ENCODE results near the gene LINC01488. TPM values are rescaled to one million over a fixed set of nuclear protein-coding genes. Genes with fewer than 3 reads are reported as not detected.

LINC01488 gene
- total RNA-seq, 1 experiment from 2014 or later: not detected

GRCh38 chr11:69525516-69526452 is 44.3 kb downstream of the LINC01488 start:
- Mint-ChIP-seq H3K4me1 (ENCODE audit: low read depth, unreplicated experiment) (peaks cover 5% of the 10 kb centered on the region), H3K27ac (ENCODE audit: unreplicated experiment) (no peak overlapping the region), H3K36me3 (ENCODE audit: insufficient read depth, unreplicated experiment) (no peaks in the 10 kb centered on the region), H3K4me3 (ENCODE audit: unreplicated experiment) (no peak overlapping the region), H3K27me3 (ENCODE audit: insufficient read depth, unreplicated experiment) (no peaks in the 10 kb centered on the region), H3K9me3 (ENCODE audit: unreplicated experiment) (no peaks in the 10 kb centered on the region)
- ChIA-PET POLR2A (no interaction called here), CTCF (no interaction called here)
- Histone ChIP-seq H3K36me3 (ENCODE audit: control insufficient read depth, insufficient read depth, low read length) (no peaks in the 10 kb centered on the region), H3K27me3 (replicated peaks; ENCODE audit: control insufficient read depth, insufficient read depth, low read length) (no peaks in the 10 kb centered on the region), H3K4me3 (ENCODE audit: low read depth, low read length) (no peak overlapping the region), H3K4me1 (peaks cover 10% of the 10 kb centered on the region), H3K9me3 (no peaks in the 10 kb centered on the region)
- BruUV-seq (replicated peaks): no TSS peak
- intact Hi-C loops (cut with micrococcal nuclease; ENCODE audit: unreplicated experiment): no loop called here
- peak in 1 of 2 experiments; percentile 33 for DNase-seq
- no peak for TF ChIP-seq CTCF (IDR thresholded peaks at IDR 0.05; ENCODE audit: insufficient read depth in 1 of 2, low read depth in 1 of 2, low read length in 1 of 2, severe bottlenecking in 1 of 2, unreplicated experiment in 1 of 2)

GRCh38 chr11:69526453-69526810 is 45.0 kb downstream of the LINC01488 start:
- Histone ChIP-seq H3K9me3 (no peaks in the 10 kb centered on the region), H3K27me3 (replicated peaks; ENCODE audit: control insufficient read depth, insufficient read depth, low read length) (no peaks in the 10 kb centered on the region), H3K4me3 (ENCODE audit: low read depth, low read length) (no peak overlapping the region), H3K4me1 (peaks cover 4% of the 10 kb centered on the region), H3K36me3 (ENCODE audit: control insufficient read depth, insufficient read depth, low read length) (no peaks in the 10 kb centered on the region)
- Mint-ChIP-seq H3K27me3 (ENCODE audit: insufficient read depth, unreplicated experiment) (no peaks in the 10 kb centered on the region), H3K4me3 (ENCODE audit: unreplicated experiment) (no peak overlapping the region), H3K4me1 (ENCODE audit: low read depth, unreplicated experiment) (no peaks in the 10 kb centered on the region), H3K9me3 (ENCODE audit: unreplicated experiment) (no peaks in the 10 kb centered on the region), H3K36me3 (ENCODE audit: insufficient read depth, unreplicated experiment) (no peaks in the 10 kb centered on the region), H3K27ac (ENCODE audit: unreplicated experiment) (no peak overlapping the region)
- ChIA-PET CTCF (no interaction called here), POLR2A (no interaction called here)
- DNase-seq: no peak
- intact Hi-C loops (cut with micrococcal nuclease; ENCODE audit: unreplicated experiment): no loop called here
- TF ChIP-seq CTCF (IDR thresholded peaks at IDR 0.05; ENCODE audit: insufficient read depth in 1 of 2, low read depth in 1 of 2, low read length in 1 of 2, severe bottlenecking in 1 of 2, unreplicated experiment in 1 of 2): no peak
- BruUV-seq (replicated peaks): no TSS peak

GRCh38 chr11:69529001-69529400 is 47.5 kb downstream of the LINC01488 start:
- H3K4me1 Mint-ChIP-seq (ENCODE audit: low read depth, unreplicated experiment): no peaks in the 10 kb centered on the region
- no peak for TF ChIP-seq CTCF (IDR thresholded peaks at IDR 0.05; ENCODE audit: insufficient read depth in 1 of 2, low read depth in 1 of 2, low read length in 1 of 2, severe bottlenecking in 1 of 2, unreplicated experiment in 1 of 2)
- ChIA-PET POLR2A (no interaction called here), CTCF (no interaction called here)
- no peak overlapping the region for H3K4me3 ChIP-seq (ENCODE audit: low read depth, low read length)
- H3K4me3 Mint-ChIP-seq (ENCODE audit: unreplicated experiment): no peak overlapping the region
- peak in 1 of 2 experiments; percentile 30 for DNase-seq
- no peaks in the 10 kb centered on the region for H3K36me3 Mint-ChIP-seq (ENCODE audit: insufficient read depth, unreplicated experiment)
- H3K27me3 ChIP-seq (replicated peaks; ENCODE audit: control insufficient read depth, insufficient read depth, low read length): no peaks in the 10 kb centered on the region
- no peaks in the 10 kb centered on the region for H3K4me1 ChIP-seq
- no peaks in the 10 kb centered on the region for H3K27me3 Mint-ChIP-seq (ENCODE audit: insufficient read depth, unreplicated experiment)
- no TSS peak for BruUV-seq (replicated peaks)
- no peak overlapping the region for H3K27ac Mint-ChIP-seq (ENCODE audit: unreplicated experiment)
- H3K9me3 Mint-ChIP-seq (ENCODE audit: unreplicated experiment): no peaks in the 10 kb centered on the region
- H3K36me3 ChIP-seq (ENCODE audit: control insufficient read depth, insufficient read depth, low read length): no peaks in the 10 kb centered on the region
- intact Hi-C loops (cut with micrococcal nuclease; ENCODE audit: unreplicated experiment): no loop called here
- H3K9me3 ChIP-seq: no peaks in the 10 kb centered on the region
